ENCODE data around the gene OPHN1.

The OPHN1 gene

GRCh38 chrX:68190799-68191198 is 242.5 kb downstream of the OPHN1 start:
- Histone ChIP-seq H3K14ac (ENCODE audit: low read length) (no peak overlapping the region), H3K9me3 (replicated peaks in 1 of 2; ENCODE audit: control insufficient read depth in 2 of 2, insufficient read depth in 1 of 2, low read depth in 1 of 2, low read length in 2 of 2) (no peaks in the 10 kb centered on the region), H2BK15ac (ENCODE audit: low read length) (no peak overlapping the region), H3K4me2 (ENCODE audit: insufficient read depth, low read length, poor library complexity, severe bottlenecking) (no peak overlapping the region), H3K4me3 (ENCODE audit: low read length in 2 of 2) (no peak overlapping the region), H3K9ac (ENCODE audit: low read depth, low read length, poor library complexity) (no peak overlapping the region), H3K4ac (ENCODE audit: low read length) (no peak overlapping the region), H2BK5ac (ENCODE audit: low read length) (no peak overlapping the region), H3K27me3 (ENCODE audit: control insufficient read depth in 3 of 3, insufficient read depth in 3 of 3, low read depth in 1 of 3, low read length in 3 of 3) (no peaks in the 10 kb centered on the region), H4K91ac (ENCODE audit: low read depth, low read length, poor library complexity) (no peak overlapping the region), H2AK5ac (ENCODE audit: low read depth, low read length) (no peak overlapping the region), H3K79me1 (ENCODE audit: low read depth, low read length) (no peaks in the 10 kb centered on the region), H4K8ac (ENCODE audit: low read depth, low read length) (no peak overlapping the region), H3K36me3 (replicated peaks in 1 of 2; ENCODE audit: control insufficient read depth in 2 of 2, insufficient read depth in 2 of 2, low read length in 2 of 2) (no peaks in the 10 kb centered on the region), H2AFZ (ENCODE audit: low read length) (no peak overlapping the region), H3K4me1 (ENCODE audit: control insufficient read depth in 2 of 2, insufficient read depth in 1 of 2, low read depth in 1 of 2, low read length in 2 of 2) (no peaks in the 10 kb centered on the region), H3K23ac (ENCODE audit: low read depth, low read length, poor library complexity) (no peak overlapping the region), H3K18ac (ENCODE audit: low read length) (no peak overlapping the region), H2BK12ac (ENCODE audit: low read length) (no peak overlapping the region), H2BK120ac (ENCODE audit: low read depth, low read length) (no peak overlapping the region), H3K27ac (replicated peaks; ENCODE audit: low read length) (no peak overlapping the region)
- WGBS, 2 donors (ENCODE audit: extremely low coverage in 2 of 2, insufficient read length in 2 of 2, insufficient replicate concordance in 1 of 2), result no CpG with 5 or more reads among the region's 2 CpGs
- DNase-seq (ENCODE audit: low spot score), result no peak

- Histone ChIP-seq H3K18ac (ENCODE audit: low read length) (no peak overlapping the region), H2BK15ac (ENCODE audit: low read length) (no peak overlapping the region), H3K4me2 (ENCODE audit: insufficient read depth, low read length, poor library complexity, severe bottlenecking) (no peak overlapping the region), H4K91ac (ENCODE audit: low read depth, low read length, poor library complexity) (no peak overlapping the region), H3K27ac (replicated peaks; ENCODE audit: low read length) (no peak overlapping the region), H3K9me3 (replicated peaks in 1 of 2; ENCODE audit: control insufficient read depth in 2 of 2, insufficient read depth in 1 of 2, low read depth in 1 of 2, low read length in 2 of 2) (no peaks in the 10 kb centered on the region), H3K9ac (ENCODE audit: low read depth, low read length, poor library complexity) (no peak overlapping the region), H3K36me3 (replicated peaks in 1 of 2; ENCODE audit: control insufficient read depth in 2 of 2, insufficient read depth in 2 of 2, low read length in 2 of 2) (no peaks in the 10 kb centered on the region), H3K27me3 (ENCODE audit: control insufficient read depth in 3 of 3, insufficient read depth in 3 of 3, low read depth in 1 of 3, low read length in 3 of 3) (no peaks in the 10 kb centered on the region), H2BK120ac (ENCODE audit: low read depth, low read length) (no peak overlapping the region), H3K79me1 (ENCODE audit: low read depth, low read length) (no peaks in the 10 kb centered on the region), H2AFZ (ENCODE audit: low read length) (no peak overlapping the region), H2AK5ac (ENCODE audit: low read depth, low read length) (no peak overlapping the region), H3K4me3 (ENCODE audit: low read length in 2 of 2) (no peak overlapping the region), H2BK5ac (ENCODE audit: low read length) (no peak overlapping the region), H3K23ac (ENCODE audit: low read depth, low read length, poor library complexity) (no peak overlapping the region), H4K8ac (ENCODE audit: low read depth, low read length) (no peak overlapping the region), H3K4ac (ENCODE audit: low read length) (no peak overlapping the region), H3K14ac (ENCODE audit: low read length) (no peak overlapping the region), H3K4me1 (ENCODE audit: control insufficient read depth in 2 of 2, insufficient read depth in 1 of 2, low read depth in 1 of 2, low read length in 2 of 2) (no peaks in the 10 kb centered on the region), H2BK12ac (ENCODE audit: low read length) (no peak overlapping the region)
- no CpG with 5 or more reads among the region's 2 CpGs for WGBS, 2 donors (ENCODE audit: extremely low coverage in 2 of 2, insufficient read length in 2 of 2, insufficient replicate concordance in 1 of 2)
- no peak for DNase-seq (ENCODE audit: low spot score)
These were observed 246.6 kb downstream of the OPHN1 start for GRCh38 chrX:68186552-68187262.

- no peak overlapping the region for H2BK120ac ChIP-seq (ENCODE audit: low read depth, low read length)
- no peak overlapping the region for H2BK5ac ChIP-seq (ENCODE audit: low read length)
- H2AK5ac ChIP-seq (ENCODE audit: low read depth, low read length), result no peak overlapping the region
- H3K36me3 ChIP-seq (replicated peaks in 1 of 2; ENCODE audit: control insufficient read depth in 2 of 2, insufficient read depth in 2 of 2, low read length in 2 of 2), result no peaks in the 10 kb centered on the region
- H3K27me3 ChIP-seq (ENCODE audit: control insufficient read depth in 3 of 3, insufficient read depth in 3 of 3, low read depth in 1 of 3, low read length in 3 of 3), result no peaks in the 10 kb centered on the region
- WGBS, 2 donors (ENCODE audit: extremely low coverage in 2 of 2, insufficient read length in 2 of 2, insufficient replicate concordance in 1 of 2), result no CpG with 5 or more reads among the region's 1 CpG
- no peak overlapping the region for H3K4me2 ChIP-seq (ENCODE audit: insufficient read depth, low read length, poor library complexity, severe bottlenecking)
- H2AFZ ChIP-seq (ENCODE audit: low read length), result no peak overlapping the region
- H3K4ac ChIP-seq (ENCODE audit: low read length), result no peak overlapping the region
- H3K4me3 ChIP-seq (ENCODE audit: low read length in 2 of 2), result no peak overlapping the region
- no peak overlapping the region for H3K23ac ChIP-seq (ENCODE audit: low read depth, low read length, poor library complexity)
- no peak overlapping the region for H2BK15ac ChIP-seq (ENCODE audit: low read length)
- no peak overlapping the region for H3K14ac ChIP-seq (ENCODE audit: low read length)
- no peak overlapping the region for H3K9ac ChIP-seq (ENCODE audit: low read depth, low read length, poor library complexity)
- H3K27ac ChIP-seq (replicated peaks; ENCODE audit: low read length), result no peak overlapping the region
- no peaks in the 10 kb centered on the region for H3K79me1 ChIP-seq (ENCODE audit: low read depth, low read length)
- no peaks in the 10 kb centered on the region for H3K9me3 ChIP-seq (replicated peaks in 1 of 2; ENCODE audit: control insufficient read depth in 2 of 2, insufficient read depth in 1 of 2, low read depth in 1 of 2, low read length in 2 of 2)
- no peak overlapping the region for H2BK12ac ChIP-seq (ENCODE audit: low read length)
- H3K18ac ChIP-seq (ENCODE audit: low read length), result no peak overlapping the region
- no peak overlapping the region for H4K91ac ChIP-seq (ENCODE audit: low read depth, low read length, poor library complexity)
- H4K8ac ChIP-seq (ENCODE audit: low read depth, low read length), result no peak overlapping the region
- no peaks in the 10 kb centered on the region for H3K4me1 ChIP-seq (ENCODE audit: control insufficient read depth in 2 of 2, insufficient read depth in 1 of 2, low read depth in 1 of 2, low read length in 2 of 2)
- DNase-seq (ENCODE audit: low spot score), result no peak
These were observed 248.1 kb downstream of the OPHN1 start for GRCh38 chrX:68185161-68185560.

GRCh38 chrX:68183612-68184214 is 249.6 kb downstream of the OPHN1 start:
- WGBS, 2 donors (ENCODE audit: extremely low coverage in 2 of 2, insufficient read length in 2 of 2, insufficient replicate concordance in 1 of 2), result no CpG with 5 or more reads among the region's 4 CpGs
- Histone ChIP-seq H3K4me2 (ENCODE audit: insufficient read depth, low read length, poor library complexity, severe bottlenecking) (no peak overlapping the region), H3K14ac (ENCODE audit: low read length) (no peak overlapping the region), H3K4me1 (ENCODE audit: control insufficient read depth in 2 of 2, insufficient read depth in 1 of 2, low read depth in 1 of 2, low read length in 2 of 2) (no peaks in the 10 kb centered on the region), H3K4me3 (ENCODE audit: low read length in 2 of 2) (no peak overlapping the region), H2BK120ac (ENCODE audit: low read depth, low read length) (no peak overlapping the region), H2BK5ac (ENCODE audit: low read length) (no peak overlapping the region), H3K9me3 (replicated peaks in 1 of 2; ENCODE audit: control insufficient read depth in 2 of 2, insufficient read depth in 1 of 2, low read depth in 1 of 2, low read length in 2 of 2) (no peaks in the 10 kb centered on the region), H2BK15ac (ENCODE audit: low read length) (no peak overlapping the region), H3K27me3 (ENCODE audit: control insufficient read depth in 3 of 3, insufficient read depth in 3 of 3, low read depth in 1 of 3, low read length in 3 of 3) (no peaks in the 10 kb centered on the region), H2AK5ac (ENCODE audit: low read depth, low read length) (no peak overlapping the region), H3K27ac (replicated peaks; ENCODE audit: low read length) (no peak overlapping the region), H3K9ac (ENCODE audit: low read depth, low read length, poor library complexity) (no peak overlapping the region), H3K18ac (ENCODE audit: low read length) (no peak overlapping the region), H3K4ac (ENCODE audit: low read length) (no peak overlapping the region), H3K79me1 (ENCODE audit: low read depth, low read length) (no peaks in the 10 kb centered on the region), H4K8ac (ENCODE audit: low read depth, low read length) (no peak overlapping the region), H3K23ac (ENCODE audit: low read depth, low read length, poor library complexity) (no peak overlapping the region), H2AFZ (ENCODE audit: low read length) (no peak overlapping the region), H3K36me3 (replicated peaks in 1 of 2; ENCODE audit: control insufficient read depth in 2 of 2, insufficient read depth in 2 of 2, low read length in 2 of 2) (no peaks in the 10 kb centered on the region), H2BK12ac (ENCODE audit: low read length) (no peak overlapping the region), H4K91ac (ENCODE audit: low read depth, low read length, poor library complexity) (no peak overlapping the region)
- no peak for DNase-seq (ENCODE audit: low spot score)
